Nephron (organoid): ENCODE results near the gene SDR42E2.

Experiments
- H3K27ac Mint-ChIP-seq, 3 experiments: 2 replicates each; pipeline ENCODE4 v1.8.0; 2020; ENCODE audit warnings: mixed read lengths in 3 of 3, mild to moderate bottlenecking in 2 of 3, moderate library complexity in 1 of 3
- H3K27me3 Mint-ChIP-seq: 2 replicates; pipeline ENCODE4 v1.8.0; 2021; ENCODE audit warnings: low read depth, mild to moderate bottlenecking, moderate library complexity, mixed read lengths
- H3K36me3 Mint-ChIP-seq: 2 replicates; pipeline ENCODE4 v1.8.0; 2020; ENCODE audit warnings: low read depth, mixed read lengths
- H3K4me1 Mint-ChIP-seq: 2 replicates; pipeline ENCODE4 v1.8.0; 2020; ENCODE audit warnings: mixed read lengths
- H3K4me3 Mint-ChIP-seq, 3 experiments: 2 replicates each; pipeline ENCODE4 v1.8.0; 2020; ENCODE audit warnings: mild to moderate bottlenecking in 3 of 3, mixed read lengths in 3 of 3, moderate library complexity in 2 of 3
- H3K9me3 Mint-ChIP-seq: 2 replicates; pipeline ENCODE4 v1.8.0; 2020; ENCODE audit warnings: mixed read lengths
- CTCF ChIP-seq, 3 experiments: fragments of 200-600 bp; sonication (generic); IDR thresholded peaks; one replicate each; pipeline ENCODE4 v1.5.0; 2021; ENCODE audit warnings: antibody characterized with exemption in 3 of 3; ENCODE audit not compliant: unreplicated experiment in 3 of 3

SDR42E2 gene

GRCh38 chr16:22233037-22233372 lies 70.7 kb downstream of the SDR42E2 start:
- Mint-ChIP-seq H3K27me3 (no peaks in the 10 kb centered on the region), H3K4me1 (peaks cover 10% of the 10 kb centered on the region), H3K27ac (peak overlapping the region in 1 of 3 experiments; percentile 29), H3K4me3 (no peak overlapping the region), H3K36me3 (peaks cover 8% of the 10 kb centered on the region), H3K9me3 (no peaks in the 10 kb centered on the region)
- no peak for TF ChIP-seq CTCF (IDR thresholded peaks at IDR 0.05; ENCODE audit: unreplicated experiment in 3 of 3)

GRCh38 chr16:22235839-22236745 lies 73.8 kb downstream of the SDR42E2 start:
- Mint-ChIP-seq H3K36me3 (peaks cover 8% of the 10 kb centered on the region), H3K27me3 (no peaks in the 10 kb centered on the region), H3K9me3 (no peaks in the 10 kb centered on the region), H3K4me3 (no peak overlapping the region), H3K27ac (no peak overlapping the region), H3K4me1 (peaks cover 5% of the 10 kb centered on the region)
- no peak for TF ChIP-seq CTCF (IDR thresholded peaks at IDR 0.05; ENCODE audit: unreplicated experiment in 3 of 3)

- no peaks in the 10 kb centered on the region for H3K9me3 Mint-ChIP-seq
- H3K27me3 Mint-ChIP-seq, result no peaks in the 10 kb centered on the region
- no peak overlapping the region for H3K27ac Mint-ChIP-seq
- peaks cover 4% of the 10 kb centered on the region for H3K36me3 Mint-ChIP-seq
- H3K4me3 Mint-ChIP-seq, result no peak overlapping the region
- no peak for TF ChIP-seq CTCF (IDR thresholded peaks at IDR 0.05; ENCODE audit: unreplicated experiment in 3 of 3)
- peaks cover 5% of the 10 kb centered on the region for H3K4me1 Mint-ChIP-seq
These were observed 77.0 kb downstream of the SDR42E2 start for GRCh38 chr16:22239131-22239805.

DNA sequence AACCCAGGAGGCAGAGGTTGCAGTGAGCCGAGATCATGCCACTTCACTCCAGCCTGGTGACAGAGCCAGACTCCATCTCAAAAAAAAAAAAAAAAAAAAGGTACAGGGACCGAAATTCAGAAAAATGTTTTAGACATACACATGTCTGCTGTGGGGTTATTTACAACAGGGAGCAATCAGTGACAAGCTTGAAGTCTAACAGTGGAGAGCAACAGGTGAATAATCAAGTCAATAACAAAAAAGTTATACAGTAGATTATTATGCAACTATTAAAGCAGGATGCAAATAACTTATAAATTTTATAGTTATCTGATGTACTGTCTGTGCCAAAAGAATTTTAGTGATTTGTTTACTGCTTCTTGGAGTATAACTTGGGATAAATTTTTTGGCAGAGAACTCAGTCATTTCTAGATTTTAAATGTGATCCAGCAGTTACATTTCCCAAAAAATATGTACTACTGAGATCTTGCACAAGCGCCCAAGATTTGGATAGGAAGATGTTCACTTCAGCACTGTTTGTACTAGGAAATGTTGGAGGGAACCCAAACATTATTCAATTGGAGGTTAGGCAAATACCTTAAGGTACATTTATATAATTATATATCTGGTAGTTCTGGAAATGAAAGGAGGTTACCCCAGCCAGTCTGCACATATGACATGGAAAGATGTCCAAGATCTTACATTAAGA lies 77.9 kb downstream of the SDR42E2 start:
- Mint-ChIP-seq H3K4me1 (peaks cover 5% of the 10 kb centered on the region), H3K4me3 (no peak overlapping the region), H3K27me3 (no peaks in the 10 kb centered on the region), H3K36me3 (peaks cover 4% of the 10 kb centered on the region), H3K27ac (peak overlapping the region in 1 of 3 experiments; percentile 38), H3K9me3 (no peaks in the 10 kb centered on the region)
- TF ChIP-seq CTCF (IDR thresholded peaks at IDR 0.05; ENCODE audit: unreplicated experiment in 3 of 3), result no peak
